ENCODE results near the gene SSB.
"Not testable (repeated sequence)": the region's sequence is repeated elsewhere in the genome, so short reads cannot be mapped to it uniquely, and the experiment has no call there.

Gene SSB
- total RNA-seq = 147 to 156 reads per million in 2 donors

DNA sequence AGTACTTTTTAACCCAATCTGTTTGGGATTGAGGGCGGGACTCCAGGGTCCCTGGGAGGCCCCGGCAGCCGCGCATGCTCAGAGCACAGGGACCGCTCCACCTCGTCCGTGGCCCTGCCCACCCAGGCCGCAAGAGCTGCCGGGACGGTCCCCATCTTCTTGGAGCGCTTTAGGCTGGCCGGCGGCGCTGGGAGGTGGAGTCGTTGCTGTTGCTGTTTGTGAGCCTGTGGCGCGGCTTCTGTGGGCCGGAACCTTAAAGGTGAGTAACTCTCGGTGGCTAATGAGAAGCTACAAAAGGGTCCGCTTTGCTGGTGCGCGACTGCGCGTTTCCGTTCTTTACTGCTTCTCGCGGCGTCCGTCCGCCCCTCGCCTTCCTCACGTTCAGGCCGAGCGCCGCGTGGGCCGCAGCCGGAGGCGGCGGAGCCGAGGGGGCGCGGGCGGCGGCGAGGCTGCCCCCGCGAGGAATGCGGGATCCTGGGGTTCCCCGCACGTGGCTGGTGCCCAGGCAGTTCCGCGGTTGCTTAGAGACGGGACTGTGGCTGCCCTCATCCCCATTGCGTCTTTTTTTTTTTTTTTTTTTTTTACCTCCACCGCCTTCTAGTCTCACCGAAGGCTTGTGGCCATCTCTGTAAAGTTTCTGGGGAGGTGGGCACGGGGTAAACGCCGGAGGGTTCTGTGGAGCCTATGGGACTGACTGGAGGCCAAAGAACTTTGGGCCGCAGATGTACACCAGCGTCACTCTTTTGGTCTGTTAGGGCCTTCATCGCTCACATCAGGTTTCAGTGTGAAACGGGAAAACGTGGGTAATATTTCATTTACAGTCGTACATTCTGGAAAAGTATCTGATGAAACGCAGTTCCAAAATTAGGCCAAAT lies at the start of gene SSB:
Gene SSB (plus strand): TSS at position 154 of the 875 bp plus-strand sequence. CDS start 2,090 bp downstream, outside the sequence.
- peak; percentile 81 to 96 (median 88) for DNase-seq

GRCh38 chr2:169752752-169753151 lies 45.9 kb upstream of the SSB start:
- no peak for DNase-seq

DNA sequence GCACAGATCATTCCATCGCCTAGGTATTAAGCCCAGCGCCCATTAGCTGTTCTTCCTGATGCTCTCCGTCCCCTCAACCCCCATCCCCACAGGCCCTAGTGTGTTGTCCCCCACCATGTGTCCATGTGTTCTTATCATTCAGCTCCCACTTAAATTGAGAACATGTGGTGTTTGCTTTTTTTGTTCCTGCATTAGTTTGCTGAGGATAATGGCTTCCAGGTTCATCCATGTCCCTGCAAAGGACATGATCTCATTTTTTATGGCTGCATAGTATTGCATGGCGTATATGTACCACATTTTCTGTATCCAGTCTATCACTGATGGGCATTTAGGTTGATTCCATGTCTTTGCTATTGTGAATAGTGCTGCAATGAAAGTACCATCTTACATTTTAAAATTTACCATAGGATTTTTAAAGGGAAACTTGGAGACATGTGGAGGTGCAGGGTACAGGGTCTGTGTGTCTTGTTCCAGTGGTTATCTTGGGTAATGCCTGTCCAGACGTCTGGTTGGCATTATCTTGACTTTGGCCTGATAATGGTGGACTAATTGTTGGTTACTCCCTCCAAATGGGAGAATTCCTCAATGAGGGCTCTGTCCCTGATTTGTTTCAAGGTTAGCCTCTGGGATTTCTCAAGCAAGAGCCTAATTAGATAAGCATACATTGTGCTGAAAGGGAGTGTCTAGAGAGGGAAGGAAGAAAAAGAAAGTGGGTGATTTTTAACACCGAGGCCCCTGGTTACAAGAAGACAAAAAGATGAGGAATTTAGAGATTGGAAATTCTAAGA lies 43.4 kb upstream of the SSB start:
- DNase-seq = no peak

DNA sequence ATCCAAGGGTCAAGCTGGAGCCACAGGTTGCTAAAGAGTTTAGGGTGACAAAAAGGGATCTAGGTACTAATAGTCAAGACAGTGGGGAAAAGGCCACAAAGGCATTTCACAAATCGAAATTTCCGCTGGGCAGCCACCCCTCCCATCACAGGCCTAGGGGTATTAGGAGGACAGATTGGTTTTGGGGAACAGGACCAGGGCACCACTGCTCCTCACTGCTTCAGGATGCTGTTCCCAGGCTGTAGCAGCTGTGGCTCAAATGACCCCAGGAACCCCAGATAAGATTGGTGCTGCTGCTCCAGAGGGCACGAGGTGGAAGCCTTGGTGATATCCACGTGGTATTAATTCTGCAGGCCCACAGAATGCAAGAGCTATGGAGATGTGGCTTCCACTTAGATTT lies 42.3 kb upstream of the SSB start:
- no peak for DNase-seq

DNA sequence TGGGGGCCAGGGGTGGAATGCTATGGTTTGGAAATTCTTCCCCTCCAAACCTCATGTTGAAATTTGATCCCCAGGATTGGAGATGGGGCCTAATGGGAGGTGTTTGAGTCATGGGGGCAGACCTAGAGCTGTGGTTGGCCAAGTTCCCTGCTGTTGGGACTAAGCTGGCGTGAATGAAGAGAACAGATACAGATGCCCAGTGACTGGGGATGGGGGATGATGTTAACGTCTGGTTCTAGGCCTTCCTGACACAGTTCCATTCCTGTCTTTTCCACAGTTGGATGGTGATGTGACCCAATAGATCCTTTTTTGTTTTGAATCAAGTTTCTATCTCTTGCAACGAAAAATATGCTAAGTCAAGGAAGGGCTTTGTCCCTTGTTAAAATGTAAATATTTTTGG lies 41.3 kb upstream of the SSB start:
- no peak for DNase-seq

GRCh38 chr2:169757778-169758177 lies 40.9 kb upstream of the SSB start:
- DNase-seq = no peak

GRCh38 chr2:169759987-169760386 lies 38.7 kb upstream of the SSB start:
- DNase-seq = no peak

- DNase-seq = not testable (repeated sequence)
Measured at GRCh38 chr2:169760798-169761197, 37.9 kb upstream of the SSB start.

GRCh38 chr2:169761251-169761969 lies 37.3 kb upstream of the SSB start:
- DNase-seq = no peak

DNA sequence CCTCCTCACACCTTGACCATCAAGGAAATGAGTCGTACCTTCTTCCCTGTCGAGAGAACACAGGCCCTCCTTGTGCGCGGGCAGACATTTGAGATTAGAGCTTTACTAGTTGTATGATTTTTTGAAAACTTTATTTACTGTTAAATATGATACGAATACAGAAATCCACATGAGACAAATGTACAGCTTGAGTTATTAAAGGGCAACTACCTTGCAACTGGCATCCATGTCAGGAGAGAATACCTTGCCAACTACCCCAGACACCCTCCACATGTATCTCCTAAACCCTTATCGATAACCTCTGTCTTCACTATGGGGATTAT lies 36.7 kb upstream of the SSB start:
- peak in 1 of 5 experiments; percentile 10 for DNase-seq

GRCh38 chr2:169765523-169765922 lies 33.1 kb upstream of the SSB start:
- DNase-seq = no peak

- DNase-seq = peak in 4 of 5 experiments; percentile 20 to 76 (median 32)
Measured at GRCh38 chr2:169767243-169767888, 31.3 kb upstream of the SSB start.

- DNase-seq = peak in 4 of 5 experiments; percentile 5 to 47 (median 24)
Measured at GRCh38 chr2:169768262-169768995, 30.2 kb upstream of the SSB start.

- no peak for DNase-seq
Measured at GRCh38 chr2:169771021-169771420, 27.6 kb upstream of the SSB start.

- DNase-seq = no peak
Measured at GRCh38 chr2:169771612-169772011, 27.1 kb upstream of the SSB start.

DNA sequence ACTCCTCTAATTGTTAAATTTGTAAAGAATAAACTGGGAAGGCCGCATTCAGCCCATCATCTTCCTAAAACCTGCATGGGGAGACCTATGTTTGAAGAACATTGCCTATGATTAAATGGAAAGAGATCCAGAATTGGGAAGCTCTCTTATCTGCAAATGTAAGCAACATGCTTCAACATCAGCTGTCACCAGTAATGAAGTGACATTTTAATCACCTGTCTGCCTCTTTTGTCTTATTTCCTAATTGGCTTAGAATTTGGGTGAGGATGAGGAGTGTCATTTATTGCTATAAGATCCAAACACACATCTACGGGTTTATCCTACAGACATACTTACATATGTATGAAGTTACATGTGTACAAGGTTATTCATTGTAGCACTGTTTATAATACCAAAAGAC lies 26.0 kb upstream of the SSB start:
- DNase-seq = no peak

DNA sequence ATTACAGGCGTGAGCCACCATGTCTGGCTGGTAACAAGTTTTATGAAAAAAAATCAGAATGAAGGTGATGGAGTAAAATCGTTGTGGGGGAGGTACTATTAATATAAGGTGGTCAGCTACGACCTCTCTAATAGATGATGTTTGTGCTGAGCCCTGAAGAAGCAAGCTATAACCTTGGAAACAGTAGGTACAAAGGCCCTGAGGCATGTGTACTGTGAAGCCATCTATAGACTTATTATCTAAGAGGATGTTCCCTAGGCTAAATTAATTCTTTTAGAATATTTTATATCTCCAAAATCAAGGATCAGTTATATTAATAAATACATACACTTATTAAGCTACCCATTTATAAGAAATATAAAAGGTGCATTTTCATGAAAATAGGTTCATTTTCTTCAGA lies 23.3 kb upstream of the SSB start:
- DNase-seq = no peak

DNA sequence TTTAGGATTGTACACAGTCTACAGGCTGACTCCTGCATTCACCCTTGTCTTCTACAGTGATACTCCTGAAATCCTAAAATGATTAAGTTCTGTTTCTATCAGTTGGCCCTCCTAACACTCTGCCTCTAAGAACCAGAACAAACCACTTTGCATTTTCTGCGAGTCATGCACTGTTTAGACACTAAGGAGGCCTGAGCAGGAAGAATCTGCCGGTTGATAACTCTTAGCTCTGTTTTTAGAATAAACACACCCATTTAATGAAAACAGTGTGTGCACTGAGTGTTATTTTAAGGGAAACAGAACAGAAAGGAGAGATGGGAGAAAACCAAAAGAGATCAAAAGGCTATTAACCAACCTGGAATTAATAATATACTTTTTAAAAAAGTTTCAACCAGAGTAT lies 22.9 kb upstream of the SSB start:
- DNase-seq = no peak

DNA sequence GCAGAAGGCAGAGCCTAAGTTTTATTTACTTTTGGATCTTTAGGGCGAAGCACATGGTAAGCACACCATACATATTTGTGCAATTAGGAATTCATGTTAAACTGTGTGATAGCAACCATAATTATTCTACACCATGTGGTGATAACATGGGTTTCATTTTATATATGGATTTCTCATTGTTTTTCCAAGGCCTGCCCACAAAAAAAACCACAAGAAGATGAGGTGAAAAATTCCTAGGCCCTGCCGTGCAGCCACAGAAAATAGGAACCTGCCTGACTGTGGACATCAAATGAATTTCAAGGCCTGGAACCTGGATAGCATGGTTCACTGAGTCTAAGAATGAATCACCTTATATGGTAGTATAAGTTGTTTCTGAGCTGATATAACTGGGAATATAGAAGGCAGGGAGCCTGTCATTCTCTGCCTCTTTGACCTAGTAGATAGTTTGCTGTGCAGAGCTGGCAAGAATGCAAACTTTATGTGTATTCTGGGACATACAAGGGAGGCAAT lies 22.4 kb upstream of the SSB start:
- no peak for DNase-seq

- DNase-seq = no peak
Measured at GRCh38 chr2:169778446-169778845, 20.2 kb upstream of the SSB start.

- no peak for DNase-seq
Measured at GRCh38 chr2:169781249-169782013, 17.2 kb upstream of the SSB start.
